Nephron (organoid): ENCODE measurements around the gene TUBB2A.
A peak's percentile ranks its signal among the peaks of the same experiment; 100 is the strongest.

Source experiments
- H3K27ac Mint-ChIP-seq, 3 experiments: 2 replicates each; pipeline ENCODE4 v1.8.0; 2020; ENCODE audit warnings: mixed read lengths in 3 of 3, mild to moderate bottlenecking in 2 of 3, moderate library complexity in 1 of 3
- H3K27me3 Mint-ChIP-seq: 2 replicates; pipeline ENCODE4 v1.8.0; 2021; ENCODE audit warnings: low read depth, mild to moderate bottlenecking, moderate library complexity, mixed read lengths
- H3K36me3 Mint-ChIP-seq: 2 replicates; pipeline ENCODE4 v1.8.0; 2020; ENCODE audit warnings: low read depth, mixed read lengths
- H3K4me1 Mint-ChIP-seq: 2 replicates; pipeline ENCODE4 v1.8.0; 2020; ENCODE audit warnings: mixed read lengths
- H3K4me3 Mint-ChIP-seq, 3 experiments: 2 replicates each; pipeline ENCODE4 v1.8.0; 2020; ENCODE audit warnings: mild to moderate bottlenecking in 3 of 3, mixed read lengths in 3 of 3, moderate library complexity in 2 of 3
- H3K9me3 Mint-ChIP-seq: 2 replicates; pipeline ENCODE4 v1.8.0; 2020; ENCODE audit warnings: mixed read lengths
- CTCF ChIP-seq, 3 experiments: fragments of 200-600 bp; sonication (generic); IDR thresholded peaks; one replicate each; pipeline ENCODE4 v1.5.0; 2021; ENCODE audit warnings: antibody characterized with exemption in 3 of 3; ENCODE audit not compliant: unreplicated experiment in 3 of 3

Gene TUBB2A

GRCh38 chr6:3122823-3123182, 34.5 kb downstream of the TUBB2A start:
- no peak overlapping the region for H3K4me3 Mint-ChIP-seq
- no peak overlapping the region for H3K27ac Mint-ChIP-seq
- H3K4me1 Mint-ChIP-seq, result peaks cover 12% of the 10 kb centered on the region
- TF ChIP-seq CTCF (IDR thresholded peaks at IDR 0.05; ENCODE audit: unreplicated experiment in 3 of 3), result no peak
- H3K9me3 Mint-ChIP-seq, result no peaks in the 10 kb centered on the region
- peaks cover 12% of the 10 kb centered on the region for H3K36me3 Mint-ChIP-seq
- H3K27me3 Mint-ChIP-seq, result no peaks in the 10 kb centered on the region

GRCh38 chr6:3120765-3121089, 36.6 kb downstream of the TUBB2A start:
- no peak for TF ChIP-seq CTCF (IDR thresholded peaks at IDR 0.05; ENCODE audit: unreplicated experiment in 3 of 3)
- peaks cover 6% of the 10 kb centered on the region for H3K36me3 Mint-ChIP-seq
- H3K4me3 Mint-ChIP-seq, result peak overlapping the region; percentile 62 to 70 (median 69)
- H3K4me1 Mint-ChIP-seq, result peaks cover 18% of the 10 kb centered on the region
- no peaks in the 10 kb centered on the region for H3K27me3 Mint-ChIP-seq
- no peak overlapping the region for H3K27ac Mint-ChIP-seq
- no peaks in the 10 kb centered on the region for H3K9me3 Mint-ChIP-seq

GRCh38 chr6:3119040-3119723, 38.2 kb downstream of the TUBB2A start:
- H3K36me3 Mint-ChIP-seq, result peaks cover 6% of the 10 kb centered on the region

GRCh38 chr6:3118353-3119039, 38.8 kb downstream of the TUBB2A start, which contains the start of gene BPHL:
BPHL (plus strand) TSS chr6:3118711; CDS start chr6:3118741, 30 bp downstream.
- peak within 1 kb of the TSS; percentile 80 to 88 (median 83) for H3K4me3 Mint-ChIP-seq

More at GRCh38 chr6:3119040-3119723, 38.2 kb downstream of the TUBB2A start:
- peak overlapping the region; percentile 49 to 92 (median 62) for H3K27ac Mint-ChIP-seq
- H3K4me3 Mint-ChIP-seq, result peak overlapping the region; percentile 80 to 88 (median 83)
- H3K9me3 Mint-ChIP-seq, result no peaks in the 10 kb centered on the region
- H3K27me3 Mint-ChIP-seq, result no peaks in the 10 kb centered on the region
- H3K4me1 Mint-ChIP-seq, result peaks cover 18% of the 10 kb centered on the region
- TF ChIP-seq CTCF (IDR thresholded peaks at IDR 0.05; ENCODE audit: unreplicated experiment in 3 of 3), result no peak

GRCh38 chr6:3117912-3118352, 39.4 kb downstream of the TUBB2A start:
- peak overlapping the region; percentile 82 to 95 (median 92) for H3K27ac Mint-ChIP-seq
- H3K4me1 Mint-ChIP-seq, result peaks cover 18% of the 10 kb centered on the region
- peaks cover 5% of the 10 kb centered on the region for H3K36me3 Mint-ChIP-seq
- H3K27me3 Mint-ChIP-seq, result no peaks in the 10 kb centered on the region
- TF ChIP-seq CTCF (IDR thresholded peaks at IDR 0.05; ENCODE audit: unreplicated experiment in 3 of 3), result no peak
- H3K9me3 Mint-ChIP-seq, result no peaks in the 10 kb centered on the region
- H3K4me3 Mint-ChIP-seq, result peak overlapping the region; percentile 80 to 88 (median 83)

More at GRCh38 chr6:3118353-3119039, 38.8 kb downstream of the TUBB2A start, which contains the start of gene BPHL:
- Mint-ChIP-seq H3K36me3 (peaks cover 4% of the 10 kb centered on the region), H3K27ac (peak within 1 kb of the TSS; percentile 82 to 95 (median 92)), H3K9me3 (no peaks in the 10 kb centered on the region), H3K4me1 (peaks cover 18% of the 10 kb centered on the region), H3K27me3 (no peaks in the 10 kb centered on the region)
- TF ChIP-seq CTCF (IDR thresholded peaks at IDR 0.05; ENCODE audit: unreplicated experiment in 3 of 3), result no peak
